GM21381 (cell line): ENCODE results near the gene FXYD6.

ENCODE experiments used
- ATAC-seq: cut with Tn5 transposase; IDR thresholded peaks from one replicate; pipeline ENCODE4 v1.9.1; 2021; ENCODE audit warnings: mild to moderate bottlenecking, moderate library complexity; ENCODE audit not compliant: unreplicated experiment

The FXYD6 gene

GRCh38 chr11:117910941-117911655, 34.6 kb upstream of the FXYD6 start:
- no peak for ATAC-seq

- no peak for ATAC-seq
Observed at GRCh38 chr11:117910525-117910924, 34.1 kb upstream of the FXYD6 start.

GRCh38 chr11:117909611-117910382, 33.3 kb upstream of the FXYD6 start:
- no peak for ATAC-seq

GRCh38 chr11:117908959-117909610, 32.6 kb upstream of the FXYD6 start:
- ATAC-seq: no peak

- ATAC-seq: no peak
Observed at GRCh38 chr11:117908109-117908895, 31.8 kb upstream of the FXYD6 start.

GRCh38 chr11:117907276-117908108, 31.0 kb upstream of the FXYD6 start:
- no peak for ATAC-seq

- no peak for ATAC-seq
Observed at GRCh38 chr11:117906710-117907109, 30.3 kb upstream of the FXYD6 start.

- no peak for ATAC-seq
Observed at GRCh38 chr11:117906126-117906525, 29.7 kb upstream of the FXYD6 start.

GRCh38 chr11:117905524-117905923, 29.1 kb upstream of the FXYD6 start:
- no peak for ATAC-seq

GRCh38 chr11:117903505-117904382, 27.3 kb upstream of the FXYD6 start:
- ATAC-seq: no peak

- ATAC-seq: no peak
Observed at GRCh38 chr11:117902001-117902845, 25.8 kb upstream of the FXYD6 start.

GRCh38 chr11:117901601-117902000, 25.1 kb upstream of the FXYD6 start:
- no peak for ATAC-seq

- ATAC-seq: no peak
Observed at GRCh38 chr11:117900720-117901440, 24.4 kb upstream of the FXYD6 start.

- peak; percentile 62 for ATAC-seq
Observed at GRCh38 chr11:117900121-117900648, 23.7 kb upstream of the FXYD6 start.

GRCh38 chr11:117898059-117898458, 21.6 kb upstream of the FXYD6 start:
- no peak for ATAC-seq

GRCh38 chr11:117892651-117893050, 16.2 kb upstream of the FXYD6 start:
- ATAC-seq: no peak

- ATAC-seq: no peak
Observed at GRCh38 chr11:117891362-117891761, 14.9 kb upstream of the FXYD6 start.
